ENCODE measurements around the gene CLSTN2.

The CLSTN2 gene

DNA sequence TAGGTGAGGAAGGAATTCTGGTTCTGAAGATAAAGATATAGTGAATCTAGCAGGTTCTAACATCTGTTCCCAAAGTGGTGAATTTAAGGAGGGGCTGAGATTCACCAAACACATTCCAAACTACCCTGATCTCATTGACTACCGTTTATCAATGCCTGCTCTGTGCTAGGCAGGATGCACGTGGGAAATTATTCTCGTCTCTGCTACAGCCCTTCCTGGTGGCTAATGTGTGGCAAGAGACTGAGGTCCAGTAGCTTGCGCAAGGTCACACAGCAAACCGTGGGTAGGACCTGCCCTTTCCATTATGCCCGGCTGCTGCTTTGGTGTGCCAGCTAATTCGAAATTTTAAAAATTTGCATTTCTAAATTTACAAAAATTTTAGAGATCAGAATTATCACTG, 533.4 kb downstream of the CLSTN2 start:
- DNase-seq, result no peak

DNA sequence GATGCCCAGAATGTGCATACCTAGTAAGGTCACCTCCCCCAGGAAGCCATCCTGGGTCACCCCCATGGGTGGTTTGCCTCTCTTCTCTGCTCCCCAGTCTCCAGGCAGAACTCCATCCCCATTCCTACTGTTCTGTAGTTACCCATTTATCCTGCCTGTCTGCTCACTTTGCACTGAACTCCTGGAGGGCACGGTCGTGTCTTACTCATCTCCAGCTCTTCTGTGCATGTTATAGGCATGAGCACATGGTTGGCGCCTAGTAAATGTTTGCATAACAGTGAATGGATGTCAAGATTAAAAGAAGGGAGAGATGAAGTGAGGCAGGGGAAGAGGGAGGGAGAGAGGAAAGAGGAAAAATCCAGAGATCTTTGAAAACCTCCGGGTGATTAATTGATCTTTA, 534.5 kb downstream of the CLSTN2 start:
- DNase-seq, result no peak

DNA sequence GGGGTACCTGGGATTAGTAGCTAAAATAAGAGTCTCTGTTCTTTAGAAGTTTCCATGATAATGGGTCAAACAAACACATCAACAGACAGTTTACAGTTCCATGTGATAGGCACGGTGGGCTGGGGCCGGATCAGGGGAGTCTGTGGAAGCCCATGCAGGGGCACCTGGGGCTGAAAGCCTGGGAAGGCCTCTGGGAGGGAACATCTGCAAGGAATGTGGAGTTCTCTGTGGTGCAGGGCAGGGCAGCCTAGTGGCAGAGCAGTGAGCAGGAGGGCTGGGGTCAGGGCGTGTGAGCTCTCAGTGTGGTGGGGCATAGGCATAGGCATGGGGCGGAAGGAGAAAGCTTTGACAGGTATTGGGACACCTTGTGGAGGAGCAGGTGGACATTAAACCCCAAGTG, 535.2 kb downstream of the CLSTN2 start:
- no peak for DNase-seq

DNA sequence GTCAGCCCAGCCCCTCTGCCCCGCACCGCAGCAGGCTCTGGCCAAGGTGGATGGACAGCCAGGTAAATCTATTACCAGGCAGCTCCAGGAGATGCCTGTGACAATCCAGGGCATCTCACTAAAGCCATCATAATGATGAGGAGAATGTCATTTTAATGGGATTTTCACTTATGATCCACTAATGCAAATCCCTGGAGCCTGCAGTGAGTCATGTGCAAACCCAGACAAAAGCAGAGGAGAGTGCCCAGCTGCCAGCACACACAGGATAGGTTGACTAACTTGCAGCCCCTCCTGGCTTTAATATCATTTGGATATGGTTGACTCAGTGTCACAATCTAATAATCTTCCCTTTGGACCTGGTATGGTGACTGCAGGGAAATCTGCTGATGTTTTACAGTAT, 536.0 kb downstream of the CLSTN2 start:
- DNase-seq, result no peak

DNA sequence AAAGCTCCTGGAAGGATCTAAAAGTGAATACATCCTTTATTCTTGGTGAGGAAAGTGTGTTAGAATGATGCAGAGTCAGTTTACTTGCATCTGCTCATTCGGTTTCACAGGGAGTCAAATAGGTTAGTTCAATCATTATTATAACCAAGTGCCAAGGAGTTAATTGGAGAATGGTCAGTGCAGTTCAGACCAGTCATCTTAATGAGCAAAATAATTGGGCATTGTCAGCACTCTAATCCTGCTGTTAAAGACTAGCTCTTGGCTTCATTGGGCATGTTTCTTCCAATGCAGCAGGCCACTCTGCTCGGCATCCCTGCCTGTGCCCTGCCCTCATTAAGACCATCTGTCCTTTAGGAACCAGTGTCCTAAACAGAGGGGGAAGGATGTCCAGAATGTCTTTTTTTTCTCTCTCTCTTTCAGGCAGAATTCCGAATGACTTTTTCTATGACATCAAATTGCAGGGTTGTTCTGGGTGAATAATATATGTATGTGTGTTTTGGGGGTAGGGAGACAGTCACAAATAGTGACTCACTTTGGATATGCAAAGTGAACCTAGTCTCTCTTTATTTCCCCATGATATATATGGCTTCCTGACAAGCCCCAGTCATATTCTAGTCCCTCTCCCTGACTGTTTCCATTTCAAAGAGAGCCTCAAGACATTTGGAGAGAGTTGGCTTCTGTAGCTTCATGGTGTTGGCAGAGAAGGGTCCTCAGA, 537.5 kb downstream of the CLSTN2 start:
- DNase-seq, result no peak

DNA sequence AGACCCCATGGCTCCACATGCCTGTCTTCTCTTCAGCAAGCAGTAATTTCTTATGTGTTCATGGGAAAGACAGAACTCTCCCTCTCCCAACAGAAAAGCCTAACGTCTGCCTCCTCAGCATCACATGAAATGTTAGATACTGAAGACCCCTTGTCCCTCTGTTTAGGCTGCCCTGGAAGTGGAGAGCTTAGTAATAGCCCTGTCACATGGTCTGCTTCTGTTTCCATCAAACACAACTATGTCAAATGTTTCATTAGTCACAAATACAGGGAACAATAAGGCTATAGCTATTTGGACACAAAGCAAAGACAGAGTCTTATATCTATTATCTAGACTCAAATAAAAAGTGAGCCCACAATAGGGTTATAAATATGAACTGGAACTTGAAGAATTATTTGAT, 552.6 kb downstream of the CLSTN2 start:
- no peak for DNase-seq

DNA sequence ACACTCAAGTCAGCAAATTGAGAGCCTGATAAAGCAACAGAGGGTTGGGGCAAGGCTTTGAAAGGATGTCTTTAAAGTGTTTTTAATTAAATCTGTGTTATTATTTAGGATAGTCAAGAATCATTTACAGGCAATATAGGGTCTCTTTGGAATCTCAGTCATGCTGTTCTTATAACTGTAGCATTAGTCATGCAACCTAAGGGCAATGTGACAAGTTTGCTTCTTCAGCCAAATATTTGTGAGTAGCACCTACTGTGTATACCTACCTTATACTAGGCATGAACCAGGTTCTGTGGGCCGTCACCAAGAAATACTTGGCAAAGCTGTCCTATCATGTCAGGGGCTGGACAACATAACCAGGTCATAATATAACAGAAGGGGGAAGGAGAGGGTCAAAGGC, 558.3 kb downstream of the CLSTN2 start:
- DNase-seq, result no peak

DNA sequence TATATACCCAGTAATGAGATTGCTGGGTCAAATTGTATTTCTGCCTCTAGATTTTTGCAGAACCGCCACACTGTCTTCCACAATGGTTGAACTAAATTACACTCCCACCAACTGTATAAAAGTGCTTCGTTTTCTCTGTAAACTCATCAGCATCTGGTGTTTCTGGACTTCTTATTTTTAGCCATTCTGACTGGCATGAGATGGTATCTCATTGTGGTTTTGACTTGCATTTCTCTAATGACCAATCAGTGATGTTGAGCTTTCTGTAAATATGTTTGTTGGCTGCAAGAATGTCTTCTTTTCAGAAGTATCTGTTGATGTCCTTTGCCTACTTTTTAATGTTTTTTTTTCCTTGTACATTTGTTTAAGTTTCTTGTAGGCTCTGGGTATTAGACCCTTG, 560.0 kb downstream of the CLSTN2 start:
- no peak for DNase-seq

DNA sequence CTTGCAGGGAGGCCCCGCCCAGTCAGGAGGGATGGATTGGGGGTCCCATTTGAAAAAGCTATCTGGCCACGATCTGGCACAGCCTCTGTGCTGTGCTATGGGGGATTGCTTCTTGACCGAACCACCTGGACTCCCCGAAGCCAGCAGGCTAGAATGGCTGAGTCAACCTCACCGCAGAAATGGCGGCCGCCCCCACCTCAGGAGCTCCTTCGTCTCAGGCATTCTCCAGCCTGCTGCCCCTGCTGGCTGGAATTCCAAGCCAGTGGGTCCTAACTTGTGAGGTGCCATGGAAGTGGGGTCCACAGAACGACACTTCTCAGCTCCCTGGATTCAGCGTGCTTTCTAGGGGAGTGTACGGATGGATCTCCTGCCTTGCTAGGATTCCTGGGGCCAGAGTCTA, 562.3 kb downstream of the CLSTN2 start:
- no peak for DNase-seq

DNA sequence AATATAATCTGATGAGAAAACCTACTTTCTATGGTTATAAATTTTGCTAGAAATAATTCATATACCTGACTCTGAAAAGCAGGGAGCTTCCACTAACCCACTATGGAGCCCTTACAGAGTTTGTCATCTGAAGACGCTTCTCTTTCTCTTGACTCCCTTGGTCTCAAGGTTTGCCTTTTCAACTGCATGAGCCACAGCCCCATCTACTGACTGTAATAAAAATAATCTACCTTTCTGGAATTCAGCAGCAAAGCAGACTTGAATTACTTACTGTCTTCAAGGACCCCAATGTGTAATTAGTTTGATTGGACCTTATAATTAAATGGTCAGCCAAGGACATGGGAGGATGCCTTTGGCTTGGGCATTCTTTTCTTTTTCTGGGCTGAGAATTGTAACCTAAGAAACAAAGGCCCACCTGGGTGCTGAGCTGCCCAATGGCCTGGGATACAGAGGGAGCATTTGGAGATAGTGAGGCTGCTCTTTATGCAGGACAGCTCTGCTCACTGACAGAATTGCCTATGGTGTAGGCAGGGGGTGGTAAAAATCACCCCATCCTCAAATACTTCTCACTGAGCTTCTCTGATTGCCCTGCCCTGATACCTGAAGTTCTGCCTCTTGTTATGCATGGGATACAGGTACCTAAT, 564.3 kb downstream of the CLSTN2 start:
- no peak for DNase-seq

DNA sequence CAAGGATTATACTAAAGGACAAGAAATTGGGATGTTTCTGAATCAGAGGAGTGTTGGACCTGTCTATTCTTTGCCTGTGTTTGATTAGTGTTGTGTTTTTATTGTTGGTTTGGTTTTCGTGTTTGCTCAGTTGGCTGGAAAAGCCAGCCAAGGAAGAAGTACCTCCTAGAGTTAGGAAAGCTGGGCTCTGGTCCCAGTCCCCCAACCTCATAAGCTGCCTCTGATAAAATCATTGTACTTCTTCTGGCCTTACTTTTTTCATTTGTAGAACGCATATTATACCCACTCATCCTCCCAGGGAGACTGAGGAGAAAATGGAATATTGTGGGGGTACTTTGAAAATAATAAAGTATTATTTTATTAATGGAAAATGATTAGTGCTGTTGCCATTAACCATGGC, 565.5 kb downstream of the CLSTN2 start:
- DNase-seq, result no peak

DNA sequence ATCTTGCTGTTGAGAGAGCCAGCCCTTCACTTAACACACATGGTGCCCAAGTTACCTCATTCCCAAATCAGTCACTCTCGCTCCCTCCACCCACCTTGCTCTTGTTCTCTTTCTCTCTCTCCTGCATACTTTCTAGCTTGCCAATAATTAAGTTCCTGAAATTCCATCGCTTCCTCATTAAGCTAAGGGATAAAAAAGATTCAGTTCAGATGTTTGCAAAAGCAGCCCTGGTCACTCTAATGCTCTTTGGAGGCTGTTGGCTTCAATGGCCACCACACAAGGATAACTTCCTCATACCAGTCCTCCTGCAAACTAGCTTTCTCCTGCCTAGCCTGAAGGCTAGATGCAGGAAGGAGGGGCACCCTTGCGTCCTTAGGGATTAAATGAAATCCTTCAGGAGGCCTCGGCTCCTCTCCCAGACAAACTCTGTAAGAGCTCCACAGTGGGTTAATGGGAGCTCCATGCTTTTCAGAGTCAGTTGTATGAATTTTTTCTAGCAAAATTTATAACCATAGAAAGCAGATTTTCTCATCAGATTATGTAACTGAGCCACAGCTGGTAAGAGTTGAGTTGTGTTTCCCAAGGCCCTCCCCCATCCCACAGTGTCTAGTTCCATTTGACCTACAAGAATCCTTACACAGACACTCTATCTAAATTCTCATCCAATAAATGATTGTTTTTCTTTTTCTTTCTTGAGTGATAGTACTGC, 566.2 kb downstream of the CLSTN2 start:
- DNase-seq, result no peak

DNA sequence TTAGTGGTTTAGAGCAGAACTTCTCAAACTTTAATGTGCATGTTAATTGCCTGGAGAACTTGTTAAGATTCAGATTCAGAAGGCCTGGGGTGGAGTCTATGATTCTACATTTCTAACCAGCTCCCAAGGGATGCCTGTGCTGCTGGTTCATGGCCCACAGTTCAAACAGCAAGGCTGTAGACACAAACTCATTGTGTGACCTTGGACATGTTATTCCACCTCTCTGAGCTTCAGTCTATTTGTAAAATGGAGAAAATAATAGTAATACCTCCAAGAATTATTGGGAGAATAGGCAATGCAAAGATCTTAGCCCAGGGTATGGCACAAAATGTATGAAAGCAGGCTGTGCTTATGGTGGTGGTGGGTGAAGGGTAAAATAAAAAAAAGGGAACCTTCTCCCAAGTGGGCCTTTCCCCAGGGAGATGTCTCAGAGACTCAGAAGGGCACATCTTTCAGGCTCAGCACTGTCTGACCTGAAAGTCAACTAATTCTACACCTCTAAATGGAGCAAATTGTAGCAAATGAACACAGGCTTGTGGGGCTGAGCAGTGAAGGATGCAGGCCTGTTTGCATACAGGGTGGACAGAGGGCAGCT, 566.9 kb downstream of the CLSTN2 start:
- DNase-seq, result no peak

DNA sequence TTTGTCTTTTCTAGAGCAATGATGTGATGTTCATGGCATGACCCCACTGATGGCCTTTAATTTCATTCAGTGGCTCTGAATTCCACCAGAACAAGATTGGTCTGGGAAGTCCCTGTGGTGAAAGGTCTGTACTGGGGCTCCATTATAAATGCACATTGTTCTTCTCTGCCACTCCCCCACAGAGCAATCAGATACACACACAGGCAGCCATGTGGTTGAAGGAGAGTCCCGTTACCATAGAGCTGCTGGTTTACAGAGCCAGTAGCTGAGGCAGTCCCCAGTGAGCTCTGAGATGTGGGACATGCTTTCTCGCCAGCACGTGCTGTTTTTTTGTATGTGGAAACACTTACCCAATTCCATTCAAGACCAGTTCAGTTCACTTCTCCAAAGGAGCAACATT, 570.2 kb downstream of the CLSTN2 start:
- DNase-seq, result no peak

DNA sequence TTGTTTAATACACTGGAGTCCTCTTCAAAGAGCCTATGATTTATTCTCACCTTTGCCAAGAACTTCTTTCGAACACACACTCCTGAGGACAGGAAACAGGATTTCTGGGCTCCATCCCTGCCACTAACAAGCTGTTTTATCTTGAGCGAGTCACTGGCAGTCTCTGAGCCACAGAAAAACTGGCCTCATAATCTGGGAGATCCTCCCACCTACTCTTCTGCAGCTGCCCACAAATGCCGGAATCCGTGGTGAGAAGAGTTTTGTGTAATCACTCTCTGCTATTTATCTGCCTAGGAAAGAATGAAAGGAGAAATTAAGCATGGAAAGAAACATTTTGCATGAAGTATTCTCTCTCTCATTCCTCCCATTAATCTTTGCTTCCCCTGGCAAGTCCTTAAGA, 570.9 kb downstream of the CLSTN2 start:
- DNase-seq, result no peak

DNA sequence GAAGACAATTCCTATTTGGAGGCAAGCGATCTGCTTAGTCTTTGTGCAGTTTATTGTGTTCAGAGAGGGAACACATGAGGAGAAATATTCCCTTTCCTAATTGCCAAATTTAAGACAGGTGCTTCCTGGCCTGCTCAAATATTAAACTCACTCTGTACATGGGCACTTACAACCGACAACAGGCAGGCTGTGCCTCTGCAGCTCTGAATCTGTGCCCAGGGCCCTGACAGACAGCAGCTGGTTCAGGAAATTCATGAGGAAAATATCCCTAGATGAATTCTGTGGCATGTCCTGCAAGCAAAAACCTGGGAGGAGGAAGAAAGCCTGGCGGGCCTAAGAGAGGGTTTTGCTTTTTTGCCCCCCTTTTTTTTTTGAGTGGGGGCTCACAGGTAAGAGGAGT, 573.6 kb downstream of the CLSTN2 start:
- no peak for DNase-seq

DNA sequence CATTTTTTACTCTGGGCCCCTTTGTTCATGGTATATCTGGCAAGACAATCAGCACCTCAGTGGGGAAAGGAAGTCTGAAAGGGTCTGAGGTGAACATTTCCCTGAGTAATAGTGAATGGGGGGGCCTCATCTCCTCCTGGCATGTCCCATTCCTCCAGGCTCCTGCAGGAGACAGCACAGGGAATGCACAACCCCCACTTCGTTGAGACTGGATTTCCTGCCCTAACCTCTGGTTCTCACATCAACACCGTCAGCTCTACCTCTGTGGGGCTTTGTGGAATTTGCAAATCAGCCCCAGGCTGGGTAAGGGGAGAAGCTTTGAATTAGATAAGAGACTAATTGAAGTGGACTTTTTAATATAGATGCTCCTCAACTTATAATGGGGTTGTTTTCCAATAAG, 574.5 kb downstream of the CLSTN2 start:
- DNase-seq, result no peak

DNA sequence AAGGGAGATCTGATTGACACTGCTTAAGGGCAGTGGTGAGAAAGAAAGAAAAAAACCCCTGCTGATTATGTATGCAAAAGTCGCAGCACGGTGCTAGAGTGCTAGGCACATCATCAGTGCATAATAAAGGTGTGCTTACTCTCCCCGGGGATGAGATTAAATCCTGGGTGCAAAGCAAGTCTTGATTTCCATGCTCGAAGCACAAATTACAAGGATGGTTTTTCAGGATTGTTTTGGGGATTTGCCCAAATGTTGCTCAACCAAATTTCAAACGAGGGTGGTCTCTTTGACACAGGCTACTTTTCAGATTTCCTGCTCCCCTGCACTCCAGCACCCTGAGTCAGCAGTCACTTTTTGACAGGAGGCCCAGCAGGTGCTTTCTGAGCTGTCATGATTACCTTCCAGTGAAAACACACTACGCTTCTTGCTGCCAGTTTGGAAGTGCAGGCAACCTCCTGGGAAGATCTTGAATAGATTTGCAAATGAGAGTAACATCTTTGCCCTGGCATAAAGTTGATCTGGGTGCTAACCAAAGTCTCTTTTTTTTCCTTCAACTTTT, 575.4 kb downstream of the CLSTN2 start:
- no peak for DNase-seq

DNA sequence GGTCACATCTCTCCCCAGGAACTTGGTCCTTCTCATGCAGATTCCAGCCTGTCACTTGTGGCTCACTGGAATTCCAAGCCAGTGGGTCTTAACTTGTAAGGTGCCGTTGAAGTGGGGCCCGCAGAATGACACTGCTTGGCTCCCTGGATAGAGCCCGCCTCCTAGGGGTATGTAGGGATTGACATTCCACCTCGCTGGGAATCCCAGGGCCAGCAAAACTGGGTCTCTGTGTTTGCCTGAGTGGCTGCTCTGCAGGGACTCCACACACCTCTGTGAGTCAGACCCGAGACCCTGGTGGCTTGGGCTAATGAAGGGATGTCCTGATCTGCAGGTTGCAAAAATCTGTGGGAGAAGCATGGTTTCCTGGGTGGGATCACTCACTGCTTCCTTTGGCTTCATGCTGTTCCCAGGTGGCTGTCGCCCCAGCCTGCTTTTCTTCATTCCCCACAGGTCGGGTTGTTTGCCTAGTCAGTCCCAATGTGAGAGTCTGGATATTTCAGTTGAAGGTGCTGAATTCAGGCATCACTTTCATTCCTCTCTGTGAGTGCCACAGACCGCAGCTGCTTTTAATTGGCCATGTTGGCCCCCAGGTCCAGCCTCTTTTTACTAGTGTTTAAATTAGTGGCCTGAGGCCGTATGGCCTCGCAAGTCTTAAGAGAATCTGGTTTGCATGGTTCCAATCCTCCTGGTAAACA, 586.9 kb downstream of the CLSTN2 start:
- DNase-seq, result no peak

DNA sequence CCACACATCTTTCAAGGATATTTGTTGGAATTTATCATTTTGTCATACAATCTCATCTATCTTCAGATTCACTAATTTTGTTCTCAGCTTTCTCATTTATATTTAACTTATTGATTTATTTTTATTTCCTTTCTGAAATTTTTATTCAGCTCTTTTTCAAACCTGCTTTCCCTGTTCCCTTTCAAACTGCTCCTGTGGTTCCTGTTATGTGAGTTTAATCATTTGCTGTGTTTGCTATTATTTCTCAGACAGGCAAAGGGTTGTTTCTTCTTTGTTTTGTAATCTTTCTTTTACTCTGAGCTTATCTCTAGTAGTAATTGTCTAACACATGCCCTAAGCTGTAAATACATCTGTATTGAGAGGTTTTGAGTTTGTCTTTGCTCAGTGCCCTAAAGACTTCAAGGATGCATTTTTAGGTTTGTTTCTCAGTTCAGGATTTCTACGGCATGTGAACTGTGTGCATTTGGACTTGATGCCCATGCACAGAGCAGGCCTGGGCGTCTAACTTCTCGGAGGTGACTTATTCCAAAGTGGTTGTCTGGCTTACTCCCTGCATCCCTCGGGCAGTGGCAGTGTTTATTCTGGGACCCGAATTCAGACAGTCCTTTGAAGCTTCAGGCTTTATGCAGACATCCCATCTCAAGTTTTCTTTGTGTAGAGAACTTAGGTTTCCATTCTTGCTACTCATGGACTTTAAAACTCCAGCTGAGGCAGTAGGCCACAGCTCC, 587.8 kb downstream of the CLSTN2 start:
- DNase-seq, result no peak

DNA sequence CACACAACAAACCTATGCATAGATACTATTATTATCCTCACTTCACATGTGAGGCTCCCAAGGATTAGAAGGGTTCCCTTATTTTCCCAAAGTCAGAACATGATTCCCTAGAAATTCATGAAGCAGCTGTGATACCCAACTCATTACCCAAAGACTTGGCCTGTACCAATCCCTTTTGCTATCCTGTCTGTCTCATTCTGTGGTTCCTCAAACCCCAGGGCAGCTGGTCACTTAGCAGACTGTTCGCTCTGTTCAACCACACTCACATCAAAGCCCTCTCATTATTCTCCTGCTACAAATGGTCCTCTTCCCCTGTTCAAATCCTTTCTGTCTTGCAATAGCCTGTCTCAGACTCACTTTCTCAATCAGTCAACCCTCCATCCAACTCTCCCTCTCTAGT, 588.6 kb downstream of the CLSTN2 start:
- no peak for DNase-seq

DNA sequence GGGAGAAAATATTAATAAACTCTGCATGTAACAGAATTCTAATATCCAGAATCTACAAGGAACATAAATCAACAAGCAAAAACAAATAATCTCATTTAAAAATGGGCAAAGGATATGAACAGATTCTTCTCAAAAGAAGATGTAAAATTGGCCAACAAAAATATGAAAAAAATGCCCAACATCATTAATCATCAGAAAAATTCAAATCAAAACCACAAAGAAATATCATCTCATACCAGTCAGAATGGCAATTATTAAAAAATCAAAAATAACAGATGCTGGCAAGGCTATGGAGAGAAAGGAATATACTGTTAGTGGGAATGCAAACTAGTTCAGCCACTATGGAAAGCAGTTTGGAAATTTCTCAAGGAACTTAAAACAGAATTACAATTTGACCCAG, 592.2 kb downstream of the CLSTN2 start:
- no peak for DNase-seq

All from activated effector memory CD4-positive, alpha-beta T cell treated with Interleukin-2 at 50 U/mL for 16 hours (primary cell).